KMS-11 (cell line): Measurements from ENCODE around the gene ARHGAP31.

Experiments
- H2AFZ ChIP-seq: fragments of 200-600 bp; sonication (generic); 2 replicates; pipeline ENCODE4 v1.6.1; 2016; ENCODE audit warnings: antibody characterized with exemption, mixed run types, low read depth
- H3K27ac ChIP-seq: fragments of 200-600 bp; sonication (generic); 2 replicates; pipeline ENCODE4 v1.6.1; 2016; ENCODE audit warnings: mild to moderate bottlenecking, mixed run types
- H3K27me3 ChIP-seq: fragments of 200-600 bp; sonication (generic); 2 replicates; pipeline ENCODE4 v1.6.1; 2017; ENCODE audit warnings: mild to moderate bottlenecking, low read depth, mixed run types, moderate library complexity; ENCODE audit not compliant: insufficient read depth
- H3K36me3 ChIP-seq: fragments of 200-600 bp; sonication (generic); 2 replicates; pipeline ENCODE4 v1.6.1; 2017; ENCODE audit warnings: mild to moderate bottlenecking, mixed run types; ENCODE audit not compliant: insufficient read depth
- H3K4me1 ChIP-seq: fragments of 200-600 bp; sonication (generic); 2 replicates; pipeline ENCODE4 v1.6.1; 2016; ENCODE audit warnings: mild to moderate bottlenecking, low read depth, mixed run types; ENCODE audit not compliant: poor library complexity, severe bottlenecking
- H3K4me2 ChIP-seq: fragments of 200-600 bp; sonication (generic); 2 replicates; pipeline ENCODE4 v1.7.0; 2016; ENCODE audit warnings: mild to moderate bottlenecking, mixed run types
- H3K4me3 ChIP-seq: fragments of 200-600 bp; sonication (generic); IDR thresholded peaks from 2 replicates; pipeline ENCODE4 v1.6.1; 2017; ENCODE audit warnings: low read depth, low read length, mixed read lengths; ENCODE audit not compliant: insufficient read depth
- H3K79me2 ChIP-seq: fragments of 200-600 bp; sonication (generic); 2 replicates; pipeline ENCODE4 v1.6.1; 2016; ENCODE audit warnings: low read depth, mixed run types; ENCODE audit not compliant: insufficient read depth
- H3K9ac ChIP-seq: fragments of 200-600 bp; sonication (generic); 2 replicates; pipeline ENCODE4 v1.6.1; 2016; ENCODE audit warnings: mild to moderate bottlenecking, mixed run types
- H4K20me1 ChIP-seq: fragments of 200-600 bp; sonication (generic); 2 replicates; pipeline ENCODE4 v1.6.1; 2016; ENCODE audit warnings: mild to moderate bottlenecking, mixed run types; ENCODE audit not compliant: insufficient read depth
- TF ChIP-seq, protein P1 (sequence below): fragments of 200-600 bp; sonication (generic); conservative IDR thresholded peaks from 2 replicates; pipeline ENCODE4 v1.6.1; 2017; ENCODE audit warnings: low read depth, mild to moderate bottlenecking, antibody characterized with exemption, low read length, moderate library complexity, mixed read lengths

The ARHGAP31 gene

DNA sequence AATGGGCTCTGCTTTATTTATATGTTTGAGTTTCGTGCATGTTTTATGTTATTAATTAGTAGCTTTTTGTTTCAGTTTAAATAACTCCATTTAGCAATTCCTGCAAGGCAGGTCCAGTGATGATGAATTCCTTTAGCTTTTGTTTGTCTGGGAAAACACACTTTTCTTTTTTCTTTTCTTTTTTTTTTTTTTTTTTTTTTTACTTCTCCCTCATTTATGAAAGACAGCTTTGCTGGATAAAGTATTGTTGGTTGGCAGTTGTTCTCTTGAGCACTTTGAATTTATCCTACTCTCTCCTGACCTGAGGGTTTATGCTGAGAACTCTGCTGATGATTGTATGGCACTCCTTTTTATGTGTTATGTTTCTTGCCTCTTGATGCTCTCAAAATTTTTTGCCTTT, 133.5 kb downstream of the ARHGAP31 start:
- Histone ChIP-seq H3K27me3 (no peaks in the 10 kb centered on the region), H3K79me2 (no peaks in the 10 kb centered on the region), H2AFZ (no peak overlapping the region), H3K4me1 (no peaks in the 10 kb centered on the region), H3K4me3 (no peak overlapping the region), H3K27ac (no peak overlapping the region), H3K36me3 (peaks cover 8% of the 10 kb centered on the region; the same call in 1 of the 2 replicates), H3K9ac (no peak overlapping the region), H4K20me1 (no peaks in the 10 kb centered on the region), H3K4me2 (no peak overlapping the region)
- TF ChIP-seq, protein P1, sequence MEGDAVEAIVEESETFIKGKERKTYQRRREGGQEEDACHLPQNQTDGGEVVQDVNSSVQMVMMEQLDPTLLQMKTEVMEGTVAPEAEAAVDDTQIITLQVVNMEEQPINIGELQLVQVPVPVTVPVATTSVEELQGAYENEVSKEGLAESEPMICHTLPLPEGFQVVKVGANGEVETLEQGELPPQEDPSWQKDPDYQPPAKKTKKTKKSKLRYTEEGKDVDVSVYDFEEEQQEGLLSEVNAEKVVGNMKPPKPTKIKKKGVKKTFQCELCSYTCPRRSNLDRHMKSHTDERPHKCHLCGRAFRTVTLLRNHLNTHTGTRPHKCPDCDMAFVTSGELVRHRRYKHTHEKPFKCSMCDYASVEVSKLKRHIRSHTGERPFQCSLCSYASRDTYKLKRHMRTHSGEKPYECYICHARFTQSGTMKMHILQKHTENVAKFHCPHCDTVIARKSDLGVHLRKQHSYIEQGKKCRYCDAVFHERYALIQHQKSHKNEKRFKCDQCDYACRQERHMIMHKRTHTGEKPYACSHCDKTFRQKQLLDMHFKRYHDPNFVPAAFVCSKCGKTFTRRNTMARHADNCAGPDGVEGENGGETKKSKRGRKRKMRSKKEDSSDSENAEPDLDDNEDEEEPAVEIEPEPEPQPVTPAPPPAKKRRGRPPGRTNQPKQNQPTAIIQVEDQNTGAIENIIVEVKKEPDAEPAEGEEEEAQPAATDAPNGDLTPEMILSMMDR = no peak

DNA sequence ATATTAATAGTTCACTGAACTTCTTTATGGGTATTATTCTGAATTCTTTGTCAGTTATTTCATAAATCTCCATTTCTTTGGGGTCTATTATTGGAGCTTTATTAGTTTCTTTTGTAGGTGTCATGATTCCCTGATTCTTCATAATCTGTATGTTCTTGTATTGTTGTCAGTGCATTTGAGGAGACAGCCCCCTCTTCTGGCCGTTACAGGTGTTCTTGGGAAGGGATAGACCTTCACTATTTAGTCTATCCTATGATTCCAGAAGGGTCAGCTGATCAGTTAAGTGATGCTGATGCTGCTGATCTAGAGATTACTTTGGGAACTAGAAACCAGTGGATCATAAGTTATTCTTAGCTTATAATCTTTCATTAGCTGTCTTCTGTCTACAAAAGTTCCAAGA, 134.4 kb downstream of the ARHGAP31 start:
- no peak overlapping the region for H3K9ac ChIP-seq
- no peaks in the 10 kb centered on the region for H4K20me1 ChIP-seq
- H3K4me3 ChIP-seq = no peak overlapping the region
- no peak overlapping the region for H2AFZ ChIP-seq
- TF ChIP-seq, protein P1 = no peak
- no peaks in the 10 kb centered on the region for H3K4me1 ChIP-seq
- H3K4me2 ChIP-seq = no peak overlapping the region
- no peak overlapping the region for H3K27ac ChIP-seq
- no peaks in the 10 kb centered on the region for H3K79me2 ChIP-seq
- H3K36me3 ChIP-seq = peaks cover 9% of the 10 kb centered on the region; the same call in 1 of the 2 replicates
- no peaks in the 10 kb centered on the region for H3K27me3 ChIP-seq

DNA sequence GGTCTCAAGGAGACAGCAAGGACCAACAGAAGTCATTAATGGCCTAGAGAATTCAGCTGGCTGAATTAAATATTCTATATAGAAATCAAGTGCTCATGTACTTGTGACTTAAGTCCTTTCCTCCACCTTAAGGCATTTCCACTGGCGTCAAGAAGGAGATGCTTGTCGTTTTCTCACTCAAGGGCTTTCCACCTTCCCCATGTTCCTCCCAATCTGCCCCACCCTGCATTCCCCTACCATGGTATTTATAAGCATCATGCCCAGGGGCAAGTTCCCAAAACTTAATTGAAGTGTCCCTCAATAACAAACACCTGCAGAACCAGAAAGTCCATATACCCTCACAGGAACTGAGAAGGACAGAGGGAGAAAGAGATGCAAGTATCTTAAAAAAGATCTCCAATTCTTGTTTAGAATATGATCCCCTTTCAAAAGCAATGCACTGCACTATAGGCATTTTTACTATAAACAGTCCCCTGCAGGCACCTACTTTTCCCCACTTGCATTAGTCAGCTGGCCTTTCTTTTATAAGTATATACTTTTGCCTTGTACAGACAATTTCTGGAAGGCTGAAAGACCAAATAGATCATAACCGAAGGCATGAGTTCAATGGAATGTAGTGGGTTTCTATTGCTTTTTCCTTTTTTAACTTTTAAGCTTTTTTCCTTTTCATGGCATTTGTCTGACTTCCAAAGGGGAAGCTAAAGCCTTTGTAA, 139.6 kb downstream of the ARHGAP31 start:
- no peaks in the 10 kb centered on the region for H3K27me3 ChIP-seq
- H3K4me2 ChIP-seq = no peak overlapping the region
- H2AFZ ChIP-seq = no peak overlapping the region
- no peak overlapping the region for H3K27ac ChIP-seq
- H3K36me3 ChIP-seq = peaks cover 33% of the 10 kb centered on the region; the same call in 1 of the 2 replicates
- TF ChIP-seq, protein P1 = no peak
- H3K4me1 ChIP-seq = no peaks in the 10 kb centered on the region
- H4K20me1 ChIP-seq = no peaks in the 10 kb centered on the region
- no peak overlapping the region for H3K4me3 ChIP-seq
- no peak overlapping the region for H3K9ac ChIP-seq
- H3K79me2 ChIP-seq = no peaks in the 10 kb centered on the region

- Histone ChIP-seq H2AFZ (no peak overlapping the region), H3K79me2 (no peaks in the 10 kb centered on the region), H3K36me3 (peaks cover 33% of the 10 kb centered on the region; the same call in 1 of the 2 replicates), H3K4me3 (no peak overlapping the region), H3K9ac (no peak overlapping the region), H3K4me2 (no peak overlapping the region), H3K4me1 (no peaks in the 10 kb centered on the region), H3K27ac (no peak overlapping the region), H4K20me1 (no peaks in the 10 kb centered on the region), H3K27me3 (no peaks in the 10 kb centered on the region)
- TF ChIP-seq, protein P1 = no peak; the same call in 1 of the 2 replicates
Measured at GRCh38 chr3:119434703-119435102, 140.5 kb downstream of the ARHGAP31 start.
